Kidney (tissue), 14 donors: ENCODE data around the gene PALLD. TPM values are rescaled to one million over a fixed set of nuclear protein-coding genes. Genes with fewer than 3 reads are reported as not detected.

Experiments
- DNase-seq, 5 donors: peaks; one replicate each; pipeline ENCODE4 v3.0.0-alpha.2; 2013 to 2020
- FAIRE-seq: peaks from 2 replicates; lab custom pipeline; 2012; peaks lifted over from hg19 to GRCh38; lab: Jason Lieb, UNC
- H3K27ac ChIP-seq, 2 donors: one replicate each; pipeline ENCODE4 v1.7.0; 2013; ENCODE audit warnings: low read depth in 2 of 2, low read length in 2 of 2, inconsistent platforms in 1 of 2
- H3K27me3 ChIP-seq: one replicate; pipeline ENCODE4 v1.7.1; 2013; ENCODE audit warnings: low read length, inconsistent platforms; ENCODE audit not compliant: control insufficient read depth, insufficient read depth
- H3K36me3 ChIP-seq, 3 donors: one replicate each; pipeline versions ENCODE4 v1.7.0 to v1.7.1; 2013; ENCODE audit warnings: low read length in 3 of 3, control low read depth in 1 of 3, inconsistent platforms in 1 of 3; ENCODE audit not compliant: insufficient read depth in 3 of 3, control insufficient read depth in 2 of 3
- H3K4me1 ChIP-seq, 3 donors: one replicate each; pipeline versions ENCODE4 v1.7.0 to v1.7.1; 2013; ENCODE audit warnings: low read length in 3 of 3, inconsistent platforms in 1 of 3, low read depth in 1 of 3; ENCODE audit not compliant: control insufficient read depth in 2 of 3, insufficient read depth in 2 of 3
- H3K4me3 ChIP-seq, 3 donors: one replicate each; pipeline versions ENCODE4 v1.7.0 to v1.8.1; 2013; ENCODE audit warnings: low read length in 3 of 3, control low read depth in 1 of 3, inconsistent platforms in 1 of 3
- H3K9ac ChIP-seq, 3 donors: one replicate each; pipeline versions ENCODE4 v1.7.0 to v1.7.1; 2013; ENCODE audit warnings: low read length in 3 of 3, control low read depth in 1 of 3, inconsistent platforms in 1 of 3
- H3K9me3 ChIP-seq, 3 donors: one replicate each; pipeline versions ENCODE4 v1.7.0 to v1.7.1; 2013; ENCODE audit warnings: low read length in 3 of 3, control low read depth in 1 of 3, inconsistent platforms in 1 of 3; ENCODE audit not compliant: control insufficient read depth in 2 of 3, insufficient read depth in 1 of 3
- CTCF ChIP-seq: IDR thresholded peaks from 3 replicates; pipeline ENCODE4 v1.5.1; 2012; ENCODE audit warnings: mild to moderate bottlenecking, moderate library complexity, borderline replicate concordance; ENCODE audit not compliant: insufficient read depth; ENCODE audit errors: extremely low read depth
- intact Hi-C: fragments of 100-400 bp; cut with DNase I; formaldehyde crosslinking; loops from one replicate; pipeline ENCODE4 v1.11.1; 2022
- polyA plus RNA-seq: library from polyadenylated mRNA; stranded (reverse); fragments of 350-450 nt; fragmentation: Illumina TruSeq; extraction: RNeasy Lipid Tissue Mini Kit (QIAGEN cat#74804); gene quantifications from one replicate; pipeline ENCODE4 v1.2.3, GENCODE V29; 2014; ENCODE audit warnings: low read depth, low replicate concordance; ENCODE audit not compliant: insufficient read depth
- total RNA-seq: library from RNA; stranded (reverse); fragmentation: NEBNext Ultra II Directional; extraction: Animal tissue kit (Norgen Biotek cat#: 25700); gene quantifications from one replicate; pipeline ENCODE4 v1.2.1, GENCODE V29; 2021
- donor health status: control.
- donor health status: control.
- donor health status: control.
- donor health status: control.
- donor health status: control.
- donor health status: DM: yes; HTN: yes; CAD: no.
- donor health status: Normal renal cell carcinoma (clear cell type).

The PALLD gene
- total and polyA plus RNA-seq, 2 donors from 2014 or later, result 43.4 to 120 TPM

GRCh38 chr4:168490711-168491110 is 6.1 kb upstream of the PALLD start:
- no peak for DNase-seq
- intact Hi-C loops, result no loop called here
- Histone ChIP-seq H3K36me3 (no peaks in the 10 kb centered on the region), H3K9me3 (no peaks in the 10 kb centered on the region), H3K9ac (no peak overlapping the region), H3K27me3 (no peaks in the 10 kb centered on the region), H3K4me3 (no peak overlapping the region), H3K27ac (no peak overlapping the region), H3K4me1 (no peaks in the 10 kb centered on the region)
- TF ChIP-seq CTCF, result no peak
- FAIRE-seq, result no peak

GRCh38 chr4:168491563-168491962 is 5.3 kb upstream of the PALLD start:
- Histone ChIP-seq H3K27ac (no peak overlapping the region), H3K4me3 (no peak overlapping the region), H3K4me1 (no peaks in the 10 kb centered on the region), H3K36me3 (no peaks in the 10 kb centered on the region), H3K27me3 (no peaks in the 10 kb centered on the region), H3K9ac (no peak overlapping the region), H3K9me3 (no peaks in the 10 kb centered on the region)
- intact Hi-C loops, result no loop called here
- no peak for TF ChIP-seq CTCF
- DNase-seq (no peak), FAIRE-seq (no peak)

- H3K4me3 ChIP-seq, result no peak overlapping the region
- intact Hi-C loops, result no loop called here
- no peak overlapping the region for H3K9ac ChIP-seq
- H3K27me3 ChIP-seq, result no peaks in the 10 kb centered on the region
- H3K27ac ChIP-seq, result no peak overlapping the region
- H3K4me1 ChIP-seq, result no peaks in the 10 kb centered on the region
- DNase-seq, result no peak
- TF ChIP-seq CTCF, result no peak
- H3K36me3 ChIP-seq, result no peaks in the 10 kb centered on the region
- FAIRE-seq, result no peak
- H3K9me3 ChIP-seq, result no peaks in the 10 kb centered on the region
These were observed 1.4 kb downstream of the PALLD start for GRCh38 chr4:168498251-168498650.

- FAIRE-seq, result no peak
- no peaks in the 10 kb centered on the region for H3K9me3 ChIP-seq
- TF ChIP-seq CTCF, result no peak
- no peaks in the 10 kb centered on the region for H3K27me3 ChIP-seq
- intact Hi-C loops, result no loop called here
- H3K4me3 ChIP-seq, result no peak overlapping the region
- no peaks in the 10 kb centered on the region for H3K36me3 ChIP-seq
- H3K4me1 ChIP-seq, result no peaks in the 10 kb centered on the region
- no peak for DNase-seq
- H3K9ac ChIP-seq, result no peak overlapping the region
- H3K27ac ChIP-seq, result no peak overlapping the region
These were observed 2.4 kb downstream of the PALLD start for GRCh38 chr4:168499241-168499640.
